C4-2B (cell line): ENCODE data around the gene AP2S1.
"Not testable (repeated sequence)": the region's sequence is repeated elsewhere in the genome, so short reads cannot be mapped to it uniquely, and the experiment has no call there.

Experiments used
- H3K27ac ChIP-seq: fragments of 450-650 bp; 2 replicates; pipeline ENCODE4 v1.5.1; 2017
- CTCF ChIP-seq: fragments of 450-650 bp; conservative IDR thresholded peaks from 2 replicates; pipeline ENCODE4 v1.5.1; 2017; ENCODE audit warnings: mild to moderate bottlenecking
- ZFX ChIP-seq: fragments of 450-650 bp; IDR thresholded peaks from 2 replicates; pipeline ENCODE4 v1.6.1; 2017

AP2S1 gene

GRCh38 chr19:46806656-46807055 is 44.0 kb downstream of the AP2S1 start:
- TF ChIP-seq CTCF (no peak), ZFX (no peak)
- no peak overlapping the region for H3K27ac ChIP-seq

- not testable (repeated sequence) for H3K27ac ChIP-seq
Measured at GRCh38 chr19:46804432-46804831, 46.2 kb downstream of the AP2S1 start.

- TF ChIP-seq ZFX (no peak), CTCF (no peak)
- no peak overlapping the region for H3K27ac ChIP-seq
Measured at GRCh38 chr19:46803555-46803954, 47.1 kb downstream of the AP2S1 start.

- no peak for TF ChIP-seq ZFX
- no peak for TF ChIP-seq CTCF
- H3K27ac ChIP-seq: no peak overlapping the region
Measured at GRCh38 chr19:46802152-46802551, 48.5 kb downstream of the AP2S1 start.

- no peak for TF ChIP-seq CTCF
- no peak for TF ChIP-seq ZFX
- no peak overlapping the region for H3K27ac ChIP-seq
Measured at GRCh38 chr19:46798713-46799112, 51.9 kb downstream of the AP2S1 start.

- TF ChIP-seq CTCF (no peak), ZFX (no peak)
- H3K27ac ChIP-seq: no peak overlapping the region
Measured at GRCh38 chr19:46797881-46798280, 52.8 kb downstream of the AP2S1 start.

GRCh38 chr19:46791944-46792343 is 58.7 kb downstream of the AP2S1 start:
- no peak overlapping the region for H3K27ac ChIP-seq
- TF ChIP-seq ZFX (no peak), CTCF (no peak)

GRCh38 chr19:46789371-46789770 is 61.3 kb downstream of the AP2S1 start:
- TF ChIP-seq CTCF (no peak), ZFX (no peak)
- H3K27ac ChIP-seq: no peak overlapping the region; the same call in none of the 2 replicates
